GM23248 (cell line): ENCODE measurements around the gene OSBP2.

Source experiments
- EZH2 ChIP-seq: fragments of 200-600 bp; sonication (generic); IDR thresholded peaks from 2 replicates; pipeline ENCODE4 v1.6.1; 2018; ENCODE audit warnings: antibody characterized with exemption, mild to moderate bottlenecking; ENCODE audit not compliant: insufficient read depth, poor library complexity, severe bottlenecking
- EZH2phosphoT487 ChIP-seq: fragments of 200-600 bp; sonication (generic); IDR thresholded peaks from 2 replicates; pipeline ENCODE4 v1.6.1; 2018; ENCODE audit warnings: antibody characterized with exemption, moderate library complexity, mild to moderate bottlenecking, low read depth; ENCODE audit not compliant: insufficient read depth

DNA sequence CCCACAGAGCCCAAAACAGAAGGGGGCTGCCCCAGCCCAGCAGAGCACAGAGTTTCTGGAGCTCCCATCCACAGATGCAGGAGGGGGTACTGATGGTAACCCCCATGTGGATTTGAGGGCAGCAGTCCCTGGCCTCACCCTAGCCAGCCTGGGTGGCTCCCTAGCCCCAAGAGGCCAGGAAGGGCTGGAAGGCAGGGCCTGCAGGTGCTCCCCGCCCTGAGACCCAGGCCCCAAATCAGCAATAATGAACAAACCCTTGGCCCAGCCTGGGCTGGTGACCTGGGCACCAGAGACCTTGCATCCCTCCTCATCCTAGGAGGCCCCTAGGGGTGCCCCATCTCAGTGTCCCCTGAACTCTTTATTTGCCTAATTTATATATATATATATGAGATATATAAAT lies 212.3 kb downstream of the OSBP2 start:
- TF ChIP-seq EZH2 (no peak), EZH2phosphoT487 (no peak)
